ENCODE measurements around the gene PLIN5. TPM values are rescaled to one million over a fixed set of nuclear protein-coding genes. Genes with fewer than 3 reads are reported as not detected.

Gene PLIN5
- total and polyA plus RNA-seq, 8 donors: 30.6 to 533 (median 50.7) TPM

DNA sequence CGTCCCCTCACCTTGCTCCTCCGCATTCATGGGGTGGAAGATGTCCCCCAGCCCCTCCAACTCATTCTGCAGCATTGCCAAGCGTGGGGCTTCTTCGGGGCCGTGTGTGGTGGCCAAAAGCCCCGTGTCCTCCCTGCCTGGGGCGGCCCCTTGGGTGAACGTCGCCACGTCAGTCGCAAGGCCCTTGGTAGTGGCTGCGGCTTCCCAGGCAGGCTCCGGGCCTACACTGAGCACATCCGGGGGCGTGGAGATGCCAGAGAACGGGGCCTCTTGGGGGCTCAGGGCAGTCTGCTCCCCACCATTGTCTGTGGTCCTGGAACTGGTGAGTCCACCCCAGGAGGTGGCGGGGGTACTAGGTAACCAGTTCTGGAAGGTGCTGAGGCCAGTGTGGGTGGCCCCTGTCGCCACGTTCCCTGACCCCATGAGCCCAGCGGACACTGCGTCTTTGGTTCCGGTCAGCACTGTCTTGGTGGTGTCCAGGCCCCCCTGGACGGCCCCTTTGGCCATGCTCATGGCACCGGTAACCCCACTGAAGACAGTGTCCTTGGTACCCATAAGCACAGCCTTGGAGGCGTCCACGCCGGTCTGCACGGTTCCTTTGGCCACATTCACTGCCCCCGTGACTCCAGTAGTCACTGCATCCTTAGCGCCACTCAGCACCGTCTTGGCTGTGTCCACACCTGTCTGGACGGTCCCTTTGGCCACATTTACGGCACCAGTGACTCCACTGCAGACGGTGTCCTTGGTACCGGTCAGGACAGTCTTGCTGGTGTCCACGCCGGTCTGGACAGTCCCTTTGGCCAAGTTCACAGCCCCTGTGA lies 24.4 kb downstream of the PLIN5 start:
- no peak for DNase-seq
- no peaks in the 10 kb centered on the region for H3K4me1 ChIP-seq
- H3K4me3 ChIP-seq: no peak overlapping the region
- no peaks in the 10 kb centered on the region for H3K27me3 ChIP-seq
- H3K36me3 ChIP-seq: no peaks in the 10 kb centered on the region
- no peaks in the 10 kb centered on the region for H3K9me3 ChIP-seq
- H3K27ac ChIP-seq: no peak overlapping the region
- TF ChIP-seq, protein P1, sequence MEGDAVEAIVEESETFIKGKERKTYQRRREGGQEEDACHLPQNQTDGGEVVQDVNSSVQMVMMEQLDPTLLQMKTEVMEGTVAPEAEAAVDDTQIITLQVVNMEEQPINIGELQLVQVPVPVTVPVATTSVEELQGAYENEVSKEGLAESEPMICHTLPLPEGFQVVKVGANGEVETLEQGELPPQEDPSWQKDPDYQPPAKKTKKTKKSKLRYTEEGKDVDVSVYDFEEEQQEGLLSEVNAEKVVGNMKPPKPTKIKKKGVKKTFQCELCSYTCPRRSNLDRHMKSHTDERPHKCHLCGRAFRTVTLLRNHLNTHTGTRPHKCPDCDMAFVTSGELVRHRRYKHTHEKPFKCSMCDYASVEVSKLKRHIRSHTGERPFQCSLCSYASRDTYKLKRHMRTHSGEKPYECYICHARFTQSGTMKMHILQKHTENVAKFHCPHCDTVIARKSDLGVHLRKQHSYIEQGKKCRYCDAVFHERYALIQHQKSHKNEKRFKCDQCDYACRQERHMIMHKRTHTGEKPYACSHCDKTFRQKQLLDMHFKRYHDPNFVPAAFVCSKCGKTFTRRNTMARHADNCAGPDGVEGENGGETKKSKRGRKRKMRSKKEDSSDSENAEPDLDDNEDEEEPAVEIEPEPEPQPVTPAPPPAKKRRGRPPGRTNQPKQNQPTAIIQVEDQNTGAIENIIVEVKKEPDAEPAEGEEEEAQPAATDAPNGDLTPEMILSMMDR (IDR thresholded peaks at IDR 0.05): no peak
- WGBS, 2 donors: 91 to 95% methylated on average over 37 of the region's 37 CpGs
- intact Hi-C loops (cut with DNase I): no loop called here
- peak in 1 of 4 donors; percentile 7 for ATAC-seq
- FAIRE-seq: no peak

DNA sequence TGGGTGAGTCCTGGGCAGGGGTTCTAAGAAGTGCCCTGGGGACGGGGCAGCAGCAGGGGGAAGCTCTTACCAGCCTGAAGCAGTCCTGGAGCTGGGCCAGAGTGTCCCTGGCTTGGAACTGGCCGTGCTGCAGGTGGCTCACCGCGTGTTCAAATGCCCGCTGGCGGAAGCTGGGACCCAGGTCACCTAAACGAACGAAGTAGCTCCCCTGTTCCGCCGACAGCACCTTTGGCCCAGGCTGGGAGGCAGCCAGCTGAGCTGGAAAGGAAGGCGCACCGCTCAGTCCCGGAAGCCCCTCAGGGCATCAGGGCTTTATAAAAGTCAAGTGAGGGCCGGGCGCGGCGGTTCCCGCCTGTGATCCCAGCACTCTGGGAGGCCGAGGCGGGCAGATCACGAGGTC lies 26.3 kb downstream of the PLIN5 start:
- no peak for FAIRE-seq

DNA sequence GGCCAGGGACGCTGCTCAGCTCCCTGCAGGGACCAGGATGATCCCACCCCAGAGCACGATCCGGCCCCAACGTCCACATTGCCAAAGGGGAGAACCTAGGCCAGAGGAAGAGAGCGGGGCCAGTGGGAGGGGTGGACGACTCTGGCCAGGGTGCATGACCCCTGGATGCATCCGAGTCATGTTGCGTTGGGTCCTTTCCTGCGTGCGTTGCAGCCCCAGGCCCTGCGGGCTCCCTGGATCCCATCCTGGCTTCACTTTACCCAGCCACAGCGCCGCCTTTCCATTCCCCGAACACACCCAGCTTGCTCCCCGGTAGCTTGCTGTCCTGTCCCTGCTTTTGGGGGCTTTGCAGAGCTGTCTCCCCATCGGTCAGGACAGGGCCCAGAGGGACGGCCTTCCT lies 27.2 kb downstream of the PLIN5 start:
- H3K36me3 ChIP-seq: peaks cover 0 to 4% (median 0%) of the 10 kb centered on the region in 3 donors
- FAIRE-seq (no peak), ATAC-seq (no peak), DNase-seq (peak in 1 of 6 donors; percentile 17)
- no peaks in the 10 kb centered on the region for H3K27me3 ChIP-seq
- no peaks in the 10 kb centered on the region for H3K9me3 ChIP-seq
- 86 to 91% methylated on average over 17 of the region's 17 CpGs for WGBS, 2 donors
- H3K4me1 ChIP-seq: no peaks in the 10 kb centered on the region
- intact Hi-C loops (cut with DNase I): no loop called here
- no peak overlapping the region for H3K27ac ChIP-seq
- TF ChIP-seq, protein P1 (IDR thresholded peaks at IDR 0.05): no peak
- no peak overlapping the region for H3K4me3 ChIP-seq

More for the DNA sequence above, 26.3 kb downstream of the PLIN5 start:
- no peaks in the 10 kb centered on the region for H3K27me3 ChIP-seq
- TF ChIP-seq, protein P1 (IDR thresholded peaks at IDR 0.05): no peak
- 91 to 95% methylated on average over 18 to 20 of the region's 21 CpGs for WGBS, 2 donors
- H3K36me3 ChIP-seq: no peaks in the 10 kb centered on the region
- no peaks in the 10 kb centered on the region for H3K4me1 ChIP-seq
- DNase-seq (peak in 1 of 6 donors; percentile 38), ATAC-seq (no peak)
- intact Hi-C loops (cut with DNase I): no loop called here
- H3K4me3 ChIP-seq: no peak overlapping the region
- no peak overlapping the region for H3K27ac ChIP-seq
- H3K9me3 ChIP-seq: no peaks in the 10 kb centered on the region

DNA sequence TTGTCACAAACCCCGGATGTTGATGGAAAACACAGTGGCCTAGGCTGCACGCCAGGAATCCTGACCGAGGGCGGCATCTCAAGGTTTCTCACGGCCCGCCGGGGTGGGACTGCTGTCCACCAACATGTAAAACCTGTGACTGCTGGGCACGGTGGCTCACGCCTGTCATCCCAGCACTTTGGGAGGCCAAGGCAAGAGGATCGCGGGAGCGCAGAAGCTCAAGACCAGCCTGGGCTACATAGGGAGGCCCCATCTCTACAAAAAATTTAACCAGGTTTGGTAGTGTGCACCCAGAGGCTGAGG lies 27.9 kb downstream of the PLIN5 start:
- DNase-seq: peak in 1 of 6 donors; percentile 17
- FAIRE-seq: no peak
- H3K4me1 ChIP-seq: no peaks in the 10 kb centered on the region
- no peak for ATAC-seq
- H3K4me3 ChIP-seq: no peak overlapping the region
- H3K36me3 ChIP-seq: peaks cover 0 to 4% (median 0%) of the 10 kb centered on the region in 3 donors
- H3K27ac ChIP-seq: no peak overlapping the region
- intact Hi-C loops (cut with DNase I): no loop called here
- no peaks in the 10 kb centered on the region for H3K27me3 ChIP-seq
- no peaks in the 10 kb centered on the region for H3K9me3 ChIP-seq
- TF ChIP-seq, protein P1 (IDR thresholded peaks at IDR 0.05): no peak
- WGBS, 2 donors: 84 to 90% methylated on average over 12 of the region's 12 CpGs

DNA sequence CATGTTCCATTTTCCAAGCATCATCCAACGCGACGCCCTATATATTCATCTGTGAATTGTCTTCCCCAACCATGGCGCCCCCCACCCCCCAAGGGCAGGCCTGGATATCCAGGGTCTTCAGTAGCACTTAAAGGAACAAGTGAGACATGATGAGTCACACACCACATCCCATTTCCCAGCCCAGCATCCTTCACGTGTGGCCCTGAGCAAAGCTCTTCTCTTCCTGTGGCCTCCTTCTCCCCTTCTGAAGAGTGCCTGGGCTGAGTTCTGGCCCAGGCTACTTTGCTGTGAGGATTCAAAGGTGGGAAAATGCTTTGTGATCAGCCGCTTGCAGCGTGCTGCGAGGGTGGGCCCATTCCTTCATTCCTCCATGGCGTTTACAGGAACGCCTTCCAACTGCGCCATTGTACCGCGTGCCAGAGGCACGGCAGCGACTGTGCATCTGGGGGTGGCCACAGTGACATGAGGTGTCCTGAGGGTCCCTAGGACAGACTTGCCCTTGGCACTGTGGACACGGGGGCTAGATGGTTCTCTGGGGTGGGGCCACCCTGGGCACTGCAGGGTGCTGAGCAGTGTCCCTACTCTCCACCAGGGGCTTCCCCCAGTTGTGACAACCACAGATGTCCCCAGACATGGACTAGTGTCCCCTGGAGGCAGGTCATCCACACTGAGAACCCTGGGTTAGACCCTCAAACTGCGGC lies 28.4 kb downstream of the PLIN5 start:
- 91 to 93% methylated on average over 17 of the region's 17 CpGs for WGBS, 2 donors
- peaks cover 0 to 4% (median 0%) of the 10 kb centered on the region in 3 donors for H3K36me3 ChIP-seq
- intact Hi-C loops (cut with DNase I): no loop called here
- no peaks in the 10 kb centered on the region for H3K4me1 ChIP-seq
- no peak overlapping the region for H3K4me3 ChIP-seq
- FAIRE-seq (no peak), DNase-seq (peak in 1 of 6 donors; percentile 9), ATAC-seq (no peak)
- TF ChIP-seq, protein P1 (IDR thresholded peaks at IDR 0.05): no peak
- no peaks in the 10 kb centered on the region for H3K9me3 ChIP-seq
- H3K27ac ChIP-seq: no peak overlapping the region
- H3K27me3 ChIP-seq: no peaks in the 10 kb centered on the region
